ENCODE measurements around the gene GET4.

Gene GET4

GRCh38 chr7:876077-876971, at the start of gene GET4:
Gene GET4 (plus strand): TSS chr7:876554. CDS start chr7:876646, 92 bp downstream.
- peak; percentile 90 for DNase-seq

DNA sequence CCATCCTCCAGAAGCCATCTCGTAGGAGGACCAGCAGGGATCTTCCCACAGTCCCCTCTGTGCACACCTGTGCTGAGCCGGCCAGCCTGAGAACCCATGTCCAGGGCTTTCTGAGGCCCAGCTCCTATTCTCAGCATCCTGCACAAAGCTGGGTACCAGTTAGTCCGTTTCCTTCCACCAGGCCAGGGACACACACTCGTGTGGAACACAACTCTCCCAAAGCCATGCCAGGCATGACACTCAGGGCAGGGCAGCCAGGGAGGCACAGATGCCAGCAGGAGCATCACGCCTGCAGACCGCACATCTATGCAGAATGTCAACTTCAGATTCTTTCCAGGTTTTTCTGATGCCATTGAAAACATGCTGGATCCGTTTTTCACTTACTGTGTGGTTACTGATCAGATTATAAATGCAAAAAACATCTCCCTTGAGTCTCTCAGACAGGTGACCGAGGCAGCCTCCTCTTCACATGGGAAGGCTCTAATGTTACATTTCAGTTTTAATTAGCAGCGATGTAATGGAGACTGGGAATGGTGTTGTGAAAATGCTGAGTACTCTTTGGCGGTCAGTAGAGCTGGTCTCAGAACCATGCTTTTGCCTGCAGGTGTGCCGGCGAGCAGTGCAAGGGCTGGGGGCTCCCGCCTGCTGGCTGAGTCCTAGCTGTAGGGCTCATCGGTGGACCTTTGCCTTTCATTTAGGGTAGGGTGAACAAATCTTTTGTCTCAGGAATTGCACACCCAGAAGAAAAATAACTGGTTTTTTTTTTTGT, 47.4 kb upstream of the GET4 start:
- no peak for DNase-seq

GRCh38 chr7:830069-830468, 46.3 kb upstream of the GET4 start:
- DNase-seq: no peak

- DNase-seq: no peak
Measured at GRCh38 chr7:831596-832166, 44.7 kb upstream of the GET4 start.

GRCh38 chr7:832167-832967, 44.0 kb upstream of the GET4 start, which contains the start of gene SUN1:
Gene SUN1 (plus strand): TSS chr7:832476. CDS start chr7:832525, 49 bp downstream.
- no peak for DNase-seq

- no peak for DNase-seq
Measured at GRCh38 chr7:832968-833424, 43.4 kb upstream of the GET4 start.

GRCh38 chr7:833601-834258, 42.6 kb upstream of the GET4 start:
- no peak for DNase-seq

DNA sequence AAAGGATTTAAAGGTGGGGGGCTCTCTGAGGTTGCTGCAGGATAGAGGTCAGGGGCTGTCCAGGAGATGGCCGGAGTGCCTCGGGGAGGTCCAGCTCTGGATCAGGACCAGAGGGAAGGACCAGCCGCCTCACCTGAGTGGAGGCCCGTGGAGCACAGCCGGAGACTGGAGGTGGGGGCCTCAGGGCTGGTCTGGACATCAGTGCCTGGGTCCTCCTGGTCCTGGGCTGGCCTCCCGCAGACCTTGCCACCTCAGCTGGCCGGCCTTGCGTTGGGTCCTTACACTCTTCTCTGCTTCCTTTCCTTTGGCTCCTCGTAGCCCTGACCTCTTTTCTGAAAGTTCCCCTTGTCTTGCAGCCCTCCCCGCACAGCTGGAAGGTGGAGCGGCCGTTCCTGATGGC, 42.1 kb upstream of the GET4 start:
- DNase-seq: no peak

DNA sequence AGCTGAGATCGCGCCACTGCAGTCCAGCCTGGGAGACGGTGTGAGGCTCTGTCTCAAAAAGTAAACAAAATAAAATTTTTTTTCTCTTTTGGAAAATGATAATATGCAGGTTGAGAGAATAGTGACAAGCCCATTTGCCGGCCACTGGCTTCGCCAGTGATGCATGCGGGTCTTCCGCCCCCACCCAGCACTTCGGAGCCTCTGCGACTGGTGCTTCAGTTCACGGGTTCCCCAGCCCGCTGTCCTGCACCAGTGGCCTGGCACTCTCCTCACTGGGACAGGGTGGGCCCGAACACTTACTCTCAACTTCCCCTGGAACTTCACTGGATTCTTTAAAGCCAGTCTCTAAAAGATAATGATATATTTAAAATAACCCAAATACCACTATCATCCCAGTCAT, 41.3 kb upstream of the GET4 start:
- DNase-seq: no peak

DNA sequence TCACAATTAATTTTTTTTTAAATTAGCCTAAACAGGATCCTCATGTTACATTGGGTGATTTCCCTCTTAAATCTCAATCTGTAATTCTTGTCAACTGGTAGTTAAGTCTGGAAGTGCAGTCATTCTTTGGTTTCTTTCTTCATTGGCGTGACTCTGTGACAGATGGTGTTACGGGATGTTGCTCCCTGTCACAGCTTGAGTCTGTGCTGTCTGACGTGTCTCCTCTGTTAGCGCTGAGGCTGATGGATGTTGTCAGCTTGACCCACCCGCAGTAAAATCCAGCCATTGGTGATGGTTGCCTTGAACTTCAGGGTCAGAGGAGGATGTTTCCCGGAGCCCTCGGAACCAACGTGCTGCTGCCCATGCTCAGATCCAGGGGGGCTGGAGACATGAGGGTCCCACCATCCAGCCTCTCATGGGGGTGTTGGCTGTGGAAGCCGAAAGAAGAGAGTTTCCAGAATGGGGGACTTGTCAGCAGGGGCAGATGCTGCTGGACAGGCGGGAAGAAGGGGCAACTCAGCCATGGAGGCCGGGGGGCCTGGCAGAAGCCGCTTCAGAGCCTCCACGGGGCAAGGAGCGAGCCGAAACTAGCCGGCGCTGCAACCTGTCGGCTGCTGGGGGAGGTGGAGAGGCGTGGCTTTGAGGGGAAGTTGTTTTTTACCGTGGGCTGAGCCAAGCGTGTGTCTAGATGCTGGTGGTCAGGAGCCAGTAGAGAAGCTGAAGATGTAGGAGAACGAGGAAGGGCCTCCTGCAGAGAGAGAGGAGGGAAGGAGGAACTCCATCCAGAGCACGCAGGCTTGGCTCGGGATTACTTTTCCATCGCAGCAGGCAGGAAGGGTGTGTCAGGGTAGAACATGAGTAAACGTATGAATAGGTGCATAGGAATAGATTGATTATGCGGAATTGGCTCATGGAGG, 40.6 kb upstream of the GET4 start:
- peak; percentile 40 for DNase-seq

DNA sequence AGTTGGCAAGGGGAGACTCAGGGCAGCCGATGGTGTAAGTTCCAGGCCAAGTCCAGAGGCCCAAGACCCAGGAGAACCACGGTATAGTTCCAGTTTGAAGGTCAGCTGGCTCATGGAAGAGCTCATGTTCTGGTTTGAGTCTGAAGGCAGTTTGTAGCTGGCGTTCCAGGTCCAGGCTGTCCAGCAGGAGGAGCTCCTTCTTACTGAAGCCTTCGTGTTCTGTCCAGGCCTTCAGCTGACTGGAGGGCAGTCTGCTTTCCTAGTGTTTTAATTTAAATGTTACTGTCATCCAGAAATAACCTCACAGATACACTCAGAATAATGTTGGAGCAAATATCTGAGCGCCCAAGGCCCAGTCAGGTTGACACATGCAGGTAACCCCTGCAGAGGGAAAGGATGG, 39.9 kb upstream of the GET4 start:
- DNase-seq: no peak

GRCh38 chr7:837001-837400, 39.4 kb upstream of the GET4 start:
- no peak for DNase-seq

GRCh38 chr7:840001-840600, 36.3 kb upstream of the GET4 start:
- DNase-seq: no peak

DNA sequence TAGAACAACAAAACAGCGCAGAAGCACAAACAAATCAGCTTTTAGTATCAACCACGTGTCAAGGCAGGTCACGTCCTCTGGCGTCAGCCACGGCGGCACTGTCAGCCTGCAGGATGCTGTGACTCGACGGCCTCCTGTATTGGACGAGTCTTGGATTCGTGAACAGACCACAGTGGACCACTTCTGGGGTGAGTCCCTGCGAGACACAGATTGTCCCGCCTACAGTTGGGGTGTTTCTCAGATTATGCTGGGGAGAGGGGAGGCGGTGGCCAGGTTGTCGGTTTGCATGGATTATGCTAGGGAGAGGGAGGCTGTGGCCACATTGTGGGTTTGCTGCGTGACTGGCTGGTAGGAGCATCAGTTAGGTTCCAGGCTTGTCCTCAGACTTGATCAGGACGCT, 34.4 kb upstream of the GET4 start:
- DNase-seq: no peak

- DNase-seq: no peak
Measured at GRCh38 chr7:842431-843031, 33.8 kb upstream of the GET4 start.

DNA sequence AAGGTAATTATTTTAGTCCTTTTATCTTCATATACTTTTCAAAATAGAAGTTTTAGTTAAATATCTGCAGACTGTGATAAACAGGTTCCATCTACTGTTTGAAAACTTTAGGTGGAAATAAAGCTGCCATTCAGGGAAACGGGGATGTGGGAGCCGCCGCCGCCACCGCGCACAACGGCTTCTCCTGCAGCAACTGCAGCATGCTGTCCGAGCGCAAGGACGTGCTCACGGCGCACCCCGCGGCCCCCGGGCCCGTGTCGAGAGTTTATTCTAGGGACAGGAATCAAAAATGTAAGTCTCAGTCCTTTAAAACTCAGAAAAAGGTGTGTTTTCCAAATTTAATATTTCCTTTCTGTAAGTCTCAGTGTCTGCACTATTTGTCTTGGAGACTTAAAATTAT, 33.1 kb upstream of the GET4 start:
- DNase-seq: no peak

DNA sequence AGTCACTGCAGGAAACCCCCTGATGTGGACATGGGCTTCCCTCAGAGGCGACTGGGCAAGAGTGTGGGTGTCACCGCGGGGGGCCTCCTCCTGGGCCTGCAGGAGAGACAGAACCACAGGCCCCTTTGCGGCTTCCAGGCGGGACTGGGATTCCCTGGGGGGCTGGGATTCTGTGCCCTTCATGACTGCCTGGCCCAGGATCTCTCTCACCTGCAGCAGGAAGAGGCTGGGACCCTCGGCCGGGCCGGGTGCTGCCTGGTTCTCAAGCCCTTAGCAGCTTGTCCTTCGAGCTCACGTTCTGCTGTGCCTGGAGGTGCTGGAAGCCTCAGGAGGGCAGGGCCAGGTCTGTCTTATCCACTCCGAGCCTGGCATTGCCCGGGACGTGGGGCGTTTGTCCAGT, 32.3 kb upstream of the GET4 start:
- no peak for DNase-seq

- no peak for DNase-seq
Measured at GRCh38 chr7:844514-844913, 31.8 kb upstream of the GET4 start.

GRCh38 chr7:845091-845490, 31.3 kb upstream of the GET4 start:
- no peak for DNase-seq

- DNase-seq: no peak
Measured at GRCh38 chr7:845731-846130, 30.6 kb upstream of the GET4 start.
